ENCODE data around the gene MYLK.
"Not testable (repeated sequence)": the region's sequence is repeated elsewhere in the genome, so short reads cannot be mapped to it uniquely, and the experiment has no call there.

MYLK gene

GRCh38 chr3:123721095-123721689 lies 162.9 kb downstream of the MYLK start:
- DNase-seq (ENCODE audit: low read depth): not testable (repeated sequence)

GRCh38 chr3:123720638-123721037 lies 163.5 kb downstream of the MYLK start:
- no peak for DNase-seq (ENCODE audit: low read depth)

GRCh38 chr3:123719862-123720453 lies 164.2 kb downstream of the MYLK start:
- DNase-seq (ENCODE audit: low read depth): no peak

GRCh38 chr3:123719061-123719756 lies 164.9 kb downstream of the MYLK start:
- DNase-seq (ENCODE audit: low read depth): peak; percentile 69

- no peak for DNase-seq (ENCODE audit: low read depth)
Measured at GRCh38 chr3:123718108-123718507, 166.0 kb downstream of the MYLK start.

GRCh38 chr3:123717451-123717850 lies 166.7 kb downstream of the MYLK start:
- not testable (repeated sequence) for DNase-seq (ENCODE audit: low read depth)

GRCh38 chr3:123716411-123716810 lies 167.7 kb downstream of the MYLK start:
- no peak for DNase-seq (ENCODE audit: low read depth)

GRCh38 chr3:123713211-123713610 lies 170.9 kb downstream of the MYLK start:
- DNase-seq (ENCODE audit: low read depth): no peak

GRCh38 chr3:123712077-123712860 lies 171.9 kb downstream of the MYLK start:
- peak; percentile 21 for DNase-seq (ENCODE audit: low read depth)

GRCh38 chr3:123711356-123711755 lies 172.8 kb downstream of the MYLK start:
- no peak for DNase-seq (ENCODE audit: low read depth)

- DNase-seq (ENCODE audit: low read depth): no peak
Measured at GRCh38 chr3:123708531-123708930, 175.6 kb downstream of the MYLK start.

- not testable (repeated sequence) for DNase-seq (ENCODE audit: low read depth)
Measured at GRCh38 chr3:123707641-123708040, 176.5 kb downstream of the MYLK start.

- DNase-seq (ENCODE audit: low read depth): no peak
Measured at GRCh38 chr3:123706871-123707270, 177.3 kb downstream of the MYLK start.

GRCh38 chr3:123705488-123706285 lies 178.4 kb downstream of the MYLK start:
- DNase-seq (ENCODE audit: low read depth): no peak

- DNase-seq (ENCODE audit: low read depth): not testable (repeated sequence)
Measured at GRCh38 chr3:123703663-123704062, 180.5 kb downstream of the MYLK start.

- DNase-seq (ENCODE audit: low read depth): no peak
Measured at GRCh38 chr3:123702720-123703119, 181.4 kb downstream of the MYLK start.

- DNase-seq (ENCODE audit: low read depth): peak; percentile 61
Measured at GRCh38 chr3:123702057-123702456, 182.1 kb downstream of the MYLK start.

- DNase-seq (ENCODE audit: low read depth): no peak
Measured at GRCh38 chr3:123700791-123701722, 183.1 kb downstream of the MYLK start.

- no peak for DNase-seq (ENCODE audit: low read depth)
Measured at GRCh38 chr3:123698813-123699212, 185.3 kb downstream of the MYLK start.

GRCh38 chr3:123696808-123697207 lies 187.3 kb downstream of the MYLK start:
- DNase-seq (ENCODE audit: low read depth): no peak
